Amniotic stem cell (primary cell): ENCODE data around the gene KCNK1.
"Not testable (repeated sequence)": the region's sequence is repeated elsewhere in the genome, so short reads cannot be mapped to it uniquely, and the experiment has no call there.

Experiments
- DNase-seq: peaks from one replicate; lab custom pipeline; 2025; lab: John Stamatoyannopoulos, UW

KCNK1 gene

GRCh38 chr1:233668146-233668724 is 54.3 kb downstream of the KCNK1 start:
- DNase-seq: no peak

DNA sequence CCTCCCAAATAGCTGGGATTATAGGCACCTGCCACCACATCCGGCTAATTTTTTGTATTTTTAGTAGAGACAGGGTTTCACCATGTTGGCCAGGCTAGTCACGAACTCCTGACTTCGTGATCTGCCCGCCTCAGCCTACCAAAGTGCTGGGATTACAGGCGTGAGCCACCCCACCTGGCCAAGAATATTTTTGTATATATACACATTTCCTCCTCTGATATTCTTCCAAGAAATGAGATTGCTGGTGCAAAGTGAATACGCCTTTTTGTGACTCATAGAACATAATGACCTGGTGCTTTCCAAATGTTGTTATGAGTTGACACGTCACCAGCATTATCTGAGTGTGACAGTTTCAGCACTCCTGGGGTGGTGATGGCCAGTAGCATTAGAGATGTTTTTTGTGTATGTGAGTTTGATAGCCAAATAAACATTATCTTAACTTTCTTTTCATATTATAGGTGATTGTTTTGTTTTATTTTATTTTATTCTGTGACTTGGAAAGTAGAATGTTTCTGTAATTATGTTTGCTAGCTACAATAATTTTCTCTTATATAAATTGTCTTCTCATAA is 54.9 kb downstream of the KCNK1 start:
- DNase-seq: no peak

- not testable (repeated sequence) for DNase-seq
Measured at GRCh38 chr1:233670363-233670762, 56.5 kb downstream of the KCNK1 start.

- DNase-seq: no peak
Measured at GRCh38 chr1:233671286-233671685, 57.4 kb downstream of the KCNK1 start.

DNA sequence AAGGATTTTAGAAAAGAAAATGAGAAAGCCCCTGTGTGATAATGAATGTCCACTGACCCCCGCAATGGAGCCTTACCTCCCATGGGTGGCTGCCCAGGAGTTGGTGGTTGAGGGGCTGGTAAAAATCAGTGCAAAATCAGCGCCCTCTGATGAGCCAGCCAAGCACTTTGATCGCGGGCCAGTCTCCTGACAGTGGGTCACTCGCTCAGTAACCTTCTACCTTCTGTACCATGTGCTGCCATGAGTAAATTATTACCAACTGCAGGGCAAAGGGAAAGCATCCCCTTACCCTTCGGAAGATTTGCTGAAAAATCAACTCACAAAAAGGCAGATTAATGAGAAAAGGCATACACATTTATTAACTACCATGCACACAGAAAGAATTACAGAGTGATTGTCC is 58.8 kb downstream of the KCNK1 start:
- no peak for DNase-seq

GRCh38 chr1:233673261-233673946 is 59.5 kb downstream of the KCNK1 start:
- DNase-seq: no peak

DNA sequence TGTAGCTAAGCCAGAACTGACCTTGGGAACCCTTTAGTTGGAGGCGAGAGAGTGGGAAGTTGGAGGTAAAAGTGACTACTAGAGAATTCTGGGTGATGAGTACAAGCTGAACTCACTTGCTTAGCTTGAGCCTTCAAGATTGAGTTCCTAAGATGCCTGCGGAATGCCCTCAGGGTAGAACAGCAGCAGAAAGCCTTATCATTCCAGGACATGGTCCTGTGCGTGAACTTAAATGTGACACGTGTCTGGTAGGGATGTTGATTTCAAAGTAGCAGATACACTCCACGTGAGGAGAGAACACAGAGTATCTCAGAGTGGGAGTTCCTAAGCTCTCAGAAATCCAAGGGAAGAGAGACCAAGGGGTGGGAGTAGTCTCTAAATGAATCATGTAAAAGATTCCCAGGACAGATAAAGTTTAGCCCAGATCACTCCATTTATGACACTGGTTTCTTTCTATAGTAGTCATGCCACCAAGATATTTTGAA is 60.1 kb downstream of the KCNK1 start:
- DNase-seq: no peak

GRCh38 chr1:233675446-233675845 is 61.5 kb downstream of the KCNK1 start:
- no peak for DNase-seq

DNA sequence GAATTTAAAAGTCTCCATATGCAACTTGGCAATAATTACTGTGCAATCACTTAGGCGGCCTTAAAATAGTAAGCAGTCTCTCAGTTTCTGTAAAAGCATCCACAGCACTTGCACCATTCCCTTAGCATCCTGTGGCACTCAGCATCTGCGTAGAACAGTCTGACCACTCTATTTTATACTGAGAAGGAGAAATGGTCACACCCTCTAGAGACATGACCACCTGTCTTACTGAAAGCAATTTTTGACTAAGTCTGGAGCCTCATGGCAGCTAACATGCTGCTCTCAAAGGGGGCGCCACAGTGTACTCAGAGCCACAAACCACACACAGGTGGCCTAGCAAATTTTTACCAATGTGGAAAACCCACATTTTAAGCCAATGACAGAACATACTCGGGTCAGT is 62.0 kb downstream of the KCNK1 start:
- no peak for DNase-seq

DNA sequence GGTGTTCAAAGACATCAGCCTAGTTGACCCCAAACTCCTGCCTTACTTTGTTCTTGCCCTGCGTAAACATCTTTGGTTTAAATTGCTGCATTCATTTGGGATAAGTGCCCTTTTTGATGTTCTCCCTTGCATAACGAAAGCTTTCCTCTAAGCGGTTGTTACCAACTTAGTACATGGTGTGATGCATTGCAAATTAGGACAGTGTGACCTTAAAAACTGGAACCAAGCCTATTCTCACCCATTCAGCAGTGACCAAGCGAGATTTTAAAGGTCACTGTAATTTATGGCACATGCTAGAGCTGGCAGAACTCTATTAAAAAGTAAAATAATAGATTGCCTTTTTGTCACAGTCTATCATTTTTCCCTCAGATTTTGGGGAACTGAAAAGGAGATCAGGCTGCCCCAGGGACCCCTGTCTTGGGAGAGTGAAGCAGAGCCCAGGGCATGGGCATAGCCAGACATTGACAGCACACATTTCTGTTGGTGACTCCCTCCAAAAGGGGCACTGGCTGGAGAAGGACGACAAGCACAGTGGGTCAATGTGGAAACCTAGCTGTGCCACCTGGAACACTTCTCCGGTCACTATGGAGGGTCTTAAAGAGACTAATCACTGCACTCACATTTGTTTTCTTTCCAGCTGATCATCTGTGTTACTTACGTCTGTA is 63.9 kb downstream of the KCNK1 start:
- DNase-seq: no peak

GRCh38 chr1:233679030-233679429 is 65.1 kb downstream of the KCNK1 start:
- no peak for DNase-seq

GRCh38 chr1:233679591-233680373 is 65.9 kb downstream of the KCNK1 start:
- DNase-seq: no peak

GRCh38 chr1:233681285-233681684 is 67.4 kb downstream of the KCNK1 start:
- no peak for DNase-seq

- DNase-seq: not testable (repeated sequence)
Measured at GRCh38 chr1:233686653-233687052, 72.7 kb downstream of the KCNK1 start.

- DNase-seq: no peak
Measured at GRCh38 chr1:233689017-233689747, 75.3 kb downstream of the KCNK1 start.

DNA sequence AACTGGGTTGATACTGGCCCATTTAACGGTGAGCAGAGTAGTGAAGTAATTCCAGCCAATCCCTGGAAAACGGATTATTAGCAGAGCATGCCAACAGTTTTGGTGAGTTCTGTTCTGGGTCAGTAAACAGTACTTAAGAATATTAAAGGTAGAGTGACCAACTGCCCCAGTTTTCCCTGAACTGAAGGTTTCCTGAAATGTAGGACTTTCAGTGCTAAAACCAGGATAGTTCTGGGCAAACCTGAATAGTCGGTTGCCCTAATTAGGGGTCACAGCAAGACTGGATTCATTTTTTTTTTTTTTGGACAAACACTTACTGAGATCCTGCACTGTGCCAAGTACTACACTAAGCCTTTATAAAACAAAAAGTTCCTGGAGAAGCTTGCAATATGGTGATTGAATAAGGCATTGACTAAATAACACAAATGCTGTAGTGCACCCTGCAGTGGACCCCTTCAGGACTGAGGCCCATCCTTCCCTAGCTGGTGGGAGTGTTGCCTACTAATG is 75.9 kb downstream of the KCNK1 start:
- no peak for DNase-seq

- no peak for DNase-seq
Measured at GRCh38 chr1:233695901-233696300, 82.0 kb downstream of the KCNK1 start.

DNA sequence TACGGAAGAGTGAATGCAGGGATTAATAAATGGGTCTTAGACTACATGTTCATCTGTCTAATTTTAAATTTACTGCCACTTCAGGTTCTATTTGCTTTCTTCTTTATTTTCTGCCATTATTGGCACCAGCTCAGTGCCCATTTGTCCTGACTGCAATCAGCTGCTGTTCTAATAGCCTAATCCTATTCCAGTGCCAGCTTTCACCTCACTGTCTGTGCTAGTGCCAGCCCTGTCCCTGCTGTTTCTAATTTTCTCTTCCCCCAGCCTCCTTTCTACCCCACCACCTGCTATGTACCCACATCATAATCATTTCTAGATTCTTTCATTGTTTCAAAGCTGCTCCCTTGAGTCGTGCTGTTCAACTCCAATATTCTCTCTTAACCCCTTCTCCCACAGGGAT is 86.4 kb downstream of the KCNK1 start:
- DNase-seq: no peak

DNA sequence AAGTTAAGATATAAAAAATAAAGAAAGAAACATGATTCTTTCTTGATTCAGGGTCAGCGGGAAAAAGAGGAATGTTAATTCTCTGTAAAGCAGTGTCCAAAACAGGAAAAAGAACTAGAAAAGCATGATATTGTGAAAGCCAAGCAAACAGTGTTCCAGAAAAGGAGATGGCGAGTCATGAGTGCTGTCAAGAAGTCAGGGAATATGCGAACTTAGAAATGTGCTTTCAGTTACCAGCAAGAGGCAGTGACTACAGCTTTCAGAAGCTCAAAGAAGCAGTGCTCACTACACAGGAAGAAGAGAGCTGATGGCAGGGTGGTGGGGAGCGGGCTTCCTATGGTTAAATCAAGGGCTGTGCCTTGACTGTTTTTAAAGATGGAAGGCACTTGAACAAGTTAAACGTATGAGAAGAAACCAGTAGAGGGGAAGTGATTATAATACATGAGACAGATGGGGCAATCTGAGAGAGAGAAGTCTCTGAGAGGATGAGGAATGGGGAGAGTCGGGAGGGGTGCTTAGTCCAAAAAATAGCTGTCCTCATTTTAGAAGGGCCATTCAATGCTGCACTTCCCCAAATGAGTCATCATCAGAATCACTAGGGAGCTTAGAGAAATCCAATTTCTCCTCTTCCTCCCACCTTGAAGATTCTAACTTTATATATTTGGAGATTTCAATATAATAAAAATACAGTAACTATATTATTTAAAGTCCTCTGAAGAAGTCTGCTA is 90.4 kb downstream of the KCNK1 start:
- no peak for DNase-seq

GRCh38 chr1:233704898-233705723 is 91.2 kb downstream of the KCNK1 start:
- no peak for DNase-seq
